Measurements from ENCODE around the gene FIG4. TPM values are rescaled to one million over a fixed set of nuclear protein-coding genes. Genes with fewer than 3 reads are reported as not detected.

Gene FIG4
- total RNA-seq, 1 donor, result 23.3 TPM

- H3K4me3 ChIP-seq (ENCODE audit: low read depth, low read length), result no peak overlapping the region
- no peak for TF ChIP-seq CTCF (IDR thresholded peaks at IDR 0.05; ENCODE audit: insufficient read depth, low read depth, low read length)
- no peak for DNase-seq (ENCODE audit: low read depth)
Observed at GRCh38 chr6:109686566-109687265, 4.4 kb upstream of the FIG4 start.

- no peak overlapping the region for H3K4me3 ChIP-seq (ENCODE audit: low read depth, low read length)
- TF ChIP-seq CTCF (IDR thresholded peaks at IDR 0.05; ENCODE audit: insufficient read depth, low read depth, low read length), result no peak
- DNase-seq (ENCODE audit: low read depth), result peak; percentile 74
Observed at GRCh38 chr6:109687271-109687761, 3.8 kb upstream of the FIG4 start.

GRCh38 chr6:109690373-109690736 is 741 bp upstream of the FIG4 start:
- no peak for TF ChIP-seq CTCF (IDR thresholded peaks at IDR 0.05; ENCODE audit: insufficient read depth, low read depth, low read length)
- peak overlapping the region; percentile 87 for H3K4me3 ChIP-seq (ENCODE audit: low read depth, low read length)
- no peak for DNase-seq (ENCODE audit: low read depth)

- DNase-seq (ENCODE audit: low read depth), result no peak
- TF ChIP-seq CTCF (IDR thresholded peaks at IDR 0.05; ENCODE audit: insufficient read depth, low read depth, low read length), result no peak
- H3K4me3 ChIP-seq (ENCODE audit: low read depth, low read length), result no peak overlapping the region
Observed at GRCh38 chr6:109693111-109693510, 2.0 kb downstream of the FIG4 start.

- no peak for DNase-seq (ENCODE audit: low read depth)
- TF ChIP-seq CTCF (IDR thresholded peaks at IDR 0.05; ENCODE audit: insufficient read depth, low read depth, low read length), result no peak
- no peak overlapping the region for H3K4me3 ChIP-seq (ENCODE audit: low read depth, low read length)
Observed at GRCh38 chr6:109695468-109695867, 4.4 kb downstream of the FIG4 start.

- no peak for TF ChIP-seq CTCF (IDR thresholded peaks at IDR 0.05; ENCODE audit: insufficient read depth, low read depth, low read length)
- no peak overlapping the region for H3K4me3 ChIP-seq (ENCODE audit: low read depth, low read length)
- DNase-seq (ENCODE audit: low read depth), result no peak
Observed at GRCh38 chr6:109696355-109696754, 5.3 kb downstream of the FIG4 start.

- no peak for TF ChIP-seq CTCF (IDR thresholded peaks at IDR 0.05; ENCODE audit: insufficient read depth, low read depth, low read length)
- no peak overlapping the region for H3K4me3 ChIP-seq (ENCODE audit: low read depth, low read length)
- DNase-seq (ENCODE audit: low read depth), result no peak
Observed at GRCh38 chr6:109701221-109701620, 10.1 kb downstream of the FIG4 start.
